Cardiac ventricle fibroblast (primary cell): ENCODE data around the gene CEP131. TPM values are rescaled to one million over a fixed set of nuclear protein-coding genes. Genes with fewer than 3 reads are reported as not detected.

Experiments used
- total RNA-seq: library from RNA; depleted of rRNA; stranded (reverse); fragments of >200 nt; gene quantifications from 2 replicates; pipeline ENCODE4 v1.2.3, GENCODE V29; 2015

Gene CEP131
- 6.9 and 9.8 TPM in 2 replicates for total RNA-seq

DNA sequence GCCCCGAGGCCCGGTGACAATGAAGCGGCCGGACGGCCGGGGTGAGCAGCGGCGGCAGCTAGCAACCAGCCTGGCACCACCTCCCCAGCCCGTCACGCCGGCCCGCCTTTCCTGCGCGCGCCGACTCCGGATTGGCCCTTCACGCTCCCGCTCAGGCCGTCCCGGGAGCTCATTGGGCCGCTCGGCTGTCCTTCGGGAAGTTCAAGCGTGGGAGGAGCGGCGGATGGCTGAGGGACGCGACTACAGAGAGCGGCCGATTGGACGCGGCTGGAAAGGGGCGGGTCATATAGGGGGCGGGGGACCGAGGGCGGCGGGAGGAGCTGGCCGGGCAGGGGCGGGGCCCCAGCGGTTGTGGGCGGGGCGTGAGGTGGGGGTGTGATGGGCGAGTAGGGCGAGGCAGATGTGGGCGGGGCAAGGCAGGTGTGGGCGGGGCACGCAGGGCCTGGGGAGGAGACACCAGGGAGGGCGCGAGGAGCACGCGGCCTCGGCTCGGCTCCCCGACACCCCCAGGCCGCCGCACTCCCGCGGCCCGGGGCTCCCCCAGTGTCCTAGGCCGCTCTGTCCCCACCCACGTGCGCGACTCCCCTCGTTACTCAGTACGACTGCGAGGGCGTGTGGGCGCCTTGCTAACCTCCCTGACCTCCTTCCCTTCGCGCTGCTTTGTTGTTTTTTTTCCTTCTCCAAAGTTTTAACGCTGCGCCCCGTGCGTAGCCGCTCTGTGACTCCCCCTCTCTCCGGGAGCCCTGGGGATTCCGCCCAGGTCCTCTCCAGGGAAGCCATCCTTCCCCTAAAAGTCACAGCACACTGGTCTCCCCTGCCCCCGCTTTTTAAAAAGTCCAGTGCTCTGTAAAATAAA is at the start of gene CEP131:
CEP131 (minus strand) TSS at position 60 of the 856 bp plus-strand sequence. CDS start 2,909 bp downstream, outside the sequence.

GRCh38 chr17:81238815-81239713 is 16.3 kb upstream of the CEP131 start, which contains the start of the genes NDUFAF8 and TEPSIN:
TSS of gene NDUFAF8 (plus strand) at chr17:81239318. CDS start at chr17:81239364, 46 bp downstream.
TSS of gene TEPSIN (minus strand) at chr17:81239055. CDS start at chr17:81239033, 22 bp downstream.

DNA sequence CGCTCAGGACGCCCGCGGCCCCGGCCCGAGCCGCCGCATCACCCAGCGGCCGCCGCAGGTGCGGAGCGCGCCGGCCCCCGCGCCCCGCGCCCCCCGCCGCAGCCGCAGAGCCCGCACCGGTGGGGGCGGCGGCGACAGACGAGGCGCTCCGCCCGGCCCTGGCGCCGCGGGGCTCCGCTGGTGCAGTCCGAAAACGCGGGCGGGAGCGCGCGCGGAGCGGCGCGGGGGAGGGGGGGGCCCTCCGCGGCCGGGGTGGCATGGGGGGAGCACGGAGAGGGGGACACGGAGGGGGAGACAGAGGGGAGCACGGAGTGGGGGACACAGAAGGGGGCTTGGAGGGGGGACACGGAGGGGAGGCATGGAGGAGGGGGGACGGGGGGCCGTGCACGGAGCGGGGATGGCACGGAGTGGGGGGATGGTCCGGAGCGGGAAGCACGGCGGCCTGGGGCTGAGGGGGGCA is 56.7 kb downstream of the CEP131 start, which contains the start of gene AATK:
AATK (minus strand) TSS at position 189 of the 460 bp plus-strand sequence. CDS start 229 bp downstream, outside the sequence.

GRCh38 chr17:81165246-81166032 is 57.3 kb downstream of the CEP131 start, which contains the start of gene PVALEF:
TSS of gene PVALEF (plus strand) at chr17:81165507. CDS start at chr17:81181227, 15,720 bp downstream.

Other genes with a start within 250 kb of the CEP131 start
- 13.7 and 16.0 TPM in 2 replicates for gene CHMP6, start 231.1 kb downstream of the CEP131 start, total RNA-seq
- gene BAIAP2, start 187.8 kb downstream of the CEP131 start, total RNA-seq, result 12.6 and 22.0 TPM in 2 replicates
- gene PVALEF, start 57.5 kb downstream of the CEP131 start, total RNA-seq, result not detected in 2 replicates
- 0.15 TPM in 1 of 2 replicates, not detected in the other for gene AATK, start 56.7 kb downstream of the CEP131 start, total RNA-seq
- gene TEPSIN, start 16.1 kb upstream of the CEP131 start, total RNA-seq, result 10.4 and 17.7 TPM in 2 replicates
- gene NDUFAF8, start 16.4 kb upstream of the CEP131 start, total RNA-seq, result 25.6 and 54.6 TPM in 2 replicates
- gene SLC38A10, start 72.3 kb upstream of the CEP131 start, total RNA-seq, result 108 and 127 TPM in 2 replicates
- 26.9 and 29.2 TPM in 2 replicates for gene BAHCC1, start 172.5 kb upstream of the CEP131 start, total RNA-seq